Ureter (tissue), 1 donor: ENCODE data around the gene ITGA1. TPM values are rescaled to one million over a fixed set of nuclear protein-coding genes. Genes with fewer than 3 reads are reported as not detected.
A peak's percentile ranks its signal among the peaks of the same experiment; 100 is the strongest.

Experiments
- DNase-seq: peaks from one replicate; pipeline ENCODE4 v3.0.0-alpha.2; 2020; ENCODE audit warnings: low spot score
- total RNA-seq: library from RNA; stranded (reverse); gene quantifications from one replicate; pipeline ENCODE4 v1.2.4, GENCODE V29; 2023
- donor health status: DM: yes; HTN: yes; CAD: no.

The ITGA1 gene
- total RNA-seq, 1 donor from 2014 or later, result 170 TPM

- no peak for DNase-seq
Measured at GRCh38 chr5:52895572-52896413, 108.1 kb downstream of the ITGA1 start.

GRCh38 chr5:52896534-52897237, 109.0 kb downstream of the ITGA1 start:
- DNase-seq, result no peak

- DNase-seq, result no peak
Measured at GRCh38 chr5:52897238-52897614, 109.5 kb downstream of the ITGA1 start.

GRCh38 chr5:52898961-52899680, 111.4 kb downstream of the ITGA1 start:
- no peak for DNase-seq

- no peak for DNase-seq
Measured at GRCh38 chr5:52903142-52903541, 115.4 kb downstream of the ITGA1 start.

- no peak for DNase-seq
Measured at GRCh38 chr5:52906343-52906742, 118.6 kb downstream of the ITGA1 start.

GRCh38 chr5:52906845-52907244, 119.1 kb downstream of the ITGA1 start:
- DNase-seq, result no peak

- no peak for DNase-seq
Measured at GRCh38 chr5:52909192-52909591, 121.5 kb downstream of the ITGA1 start.

- DNase-seq, result no peak
Measured at GRCh38 chr5:52910071-52910470, 122.4 kb downstream of the ITGA1 start.

GRCh38 chr5:52915176-52915875, 127.6 kb downstream of the ITGA1 start:
- DNase-seq, result peak; percentile 55

- no peak for DNase-seq
Measured at GRCh38 chr5:52920929-52921328, 133.2 kb downstream of the ITGA1 start.

- no peak for DNase-seq
Measured at GRCh38 chr5:52922384-52922783, 134.7 kb downstream of the ITGA1 start.

- no peak for DNase-seq
Measured at GRCh38 chr5:52924456-52924855, 136.7 kb downstream of the ITGA1 start.

- DNase-seq, result no peak
Measured at GRCh38 chr5:52925001-52925400, 137.3 kb downstream of the ITGA1 start.

- no peak for DNase-seq
Measured at GRCh38 chr5:52928689-52929088, 141.0 kb downstream of the ITGA1 start.

GRCh38 chr5:52938226-52938625, 150.5 kb downstream of the ITGA1 start:
- DNase-seq, result no peak

- DNase-seq, result no peak
Measured at GRCh38 chr5:52943285-52943684, 155.6 kb downstream of the ITGA1 start.

GRCh38 chr5:52943808-52944207, 156.1 kb downstream of the ITGA1 start:
- DNase-seq, result no peak

- DNase-seq, result no peak
Measured at GRCh38 chr5:52945040-52945439, 157.3 kb downstream of the ITGA1 start.

GRCh38 chr5:52947208-52947607, 159.5 kb downstream of the ITGA1 start:
- no peak for DNase-seq

GRCh38 chr5:52947851-52948250, 160.1 kb downstream of the ITGA1 start:
- no peak for DNase-seq
